Right lobe of liver (tissue), 4 donors: Measurements from ENCODE around the gene EFHD2.

Experiments used
- CTCF ChIP-seq, 4 donors: fragments of 200-600 bp in 3 of 4; fragments of 450-650 bp in 1 of 4; IDR thresholded peaks; one replicate each; pipeline versions ENCODE4 v1.5.1 to v1.8.0; 2016 to 2022; ENCODE audit warnings: antibody characterized with exemption in 4 of 4, mild to moderate bottlenecking in 2 of 4
- POLR2A ChIP-seq: fragments of 450-650 bp; IDR thresholded peaks from one replicate; pipeline ENCODE4 v1.6.1; 2017; ENCODE audit warnings: antibody characterized with exemption, mild to moderate bottlenecking
- donor health status: DM: no; HTN: no; CAD: no.
- donor health status: DM: no; HTN: no; CAD: no.
- donor health status: DM: no; HTN: yes; CAD: no.

- TF ChIP-seq POLR2A (no peak), CTCF (IDR thresholded peaks at IDR 0.05) (no peak)
These were observed 46.7 kb downstream of the EFHD2 start, which contains the start of gene CELA2A for GRCh38 chr1:15456313-15456954.
